Measurements from ENCODE around the gene HDHD5.

DNA sequence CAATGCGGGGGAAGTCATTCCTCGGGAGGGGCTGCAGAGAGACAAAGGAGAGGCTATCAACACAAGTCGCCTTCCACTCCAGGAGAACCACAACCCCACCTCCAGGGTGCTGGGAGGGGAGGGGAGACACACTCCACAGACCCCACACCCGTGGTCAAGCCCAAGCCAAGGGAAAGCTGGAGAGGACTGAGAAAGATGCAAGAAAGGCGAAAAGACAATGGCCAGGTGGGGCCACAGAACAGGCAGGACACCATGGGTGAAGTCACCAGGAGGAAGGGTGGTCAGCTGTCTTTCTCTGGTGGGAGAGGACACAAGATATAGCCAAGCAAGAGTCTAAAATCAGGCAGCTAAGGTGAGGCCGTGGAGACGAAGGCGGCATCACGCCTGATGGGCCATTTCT lies 16.0 kb downstream of the HDHD5 start:
- TF ChIP-seq POLR2A (IDR thresholded peaks at IDR 0.05; ENCODE audit: low read depth) (no peak), POLR2AphosphoS5 (IDR thresholded peaks at IDR 0.05) (no peak), EP300 (IDR thresholded peaks at IDR 0.05) (no peak)
- TF ChIP-seq, protein P1, sequence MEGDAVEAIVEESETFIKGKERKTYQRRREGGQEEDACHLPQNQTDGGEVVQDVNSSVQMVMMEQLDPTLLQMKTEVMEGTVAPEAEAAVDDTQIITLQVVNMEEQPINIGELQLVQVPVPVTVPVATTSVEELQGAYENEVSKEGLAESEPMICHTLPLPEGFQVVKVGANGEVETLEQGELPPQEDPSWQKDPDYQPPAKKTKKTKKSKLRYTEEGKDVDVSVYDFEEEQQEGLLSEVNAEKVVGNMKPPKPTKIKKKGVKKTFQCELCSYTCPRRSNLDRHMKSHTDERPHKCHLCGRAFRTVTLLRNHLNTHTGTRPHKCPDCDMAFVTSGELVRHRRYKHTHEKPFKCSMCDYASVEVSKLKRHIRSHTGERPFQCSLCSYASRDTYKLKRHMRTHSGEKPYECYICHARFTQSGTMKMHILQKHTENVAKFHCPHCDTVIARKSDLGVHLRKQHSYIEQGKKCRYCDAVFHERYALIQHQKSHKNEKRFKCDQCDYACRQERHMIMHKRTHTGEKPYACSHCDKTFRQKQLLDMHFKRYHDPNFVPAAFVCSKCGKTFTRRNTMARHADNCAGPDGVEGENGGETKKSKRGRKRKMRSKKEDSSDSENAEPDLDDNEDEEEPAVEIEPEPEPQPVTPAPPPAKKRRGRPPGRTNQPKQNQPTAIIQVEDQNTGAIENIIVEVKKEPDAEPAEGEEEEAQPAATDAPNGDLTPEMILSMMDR (IDR thresholded peaks at IDR 0.05), result no peak
